Choroid plexus epithelial cell (primary cell): Measurements from ENCODE around the gene C16orf87.

ENCODE experiments used
- DNase-seq: peaks from one replicate; pipeline ENCODE4 v3.0.0-alpha.2; 2010; ENCODE audit warnings: low read depth
- H3K4me3 ChIP-seq: 2 replicates; pipeline ENCODE4 v1.5.1; 2011; ENCODE audit warnings: low read depth, mild to moderate bottlenecking, control low read depth, low read length, moderate library complexity
- CTCF ChIP-seq: conservative IDR thresholded peaks from 2 replicates; pipeline ENCODE4 v1.5.1; 2011; ENCODE audit warnings: low read depth, mild to moderate bottlenecking, control low read depth, inconsistent platforms, low read length, moderate library complexity

Gene C16orf87

DNA sequence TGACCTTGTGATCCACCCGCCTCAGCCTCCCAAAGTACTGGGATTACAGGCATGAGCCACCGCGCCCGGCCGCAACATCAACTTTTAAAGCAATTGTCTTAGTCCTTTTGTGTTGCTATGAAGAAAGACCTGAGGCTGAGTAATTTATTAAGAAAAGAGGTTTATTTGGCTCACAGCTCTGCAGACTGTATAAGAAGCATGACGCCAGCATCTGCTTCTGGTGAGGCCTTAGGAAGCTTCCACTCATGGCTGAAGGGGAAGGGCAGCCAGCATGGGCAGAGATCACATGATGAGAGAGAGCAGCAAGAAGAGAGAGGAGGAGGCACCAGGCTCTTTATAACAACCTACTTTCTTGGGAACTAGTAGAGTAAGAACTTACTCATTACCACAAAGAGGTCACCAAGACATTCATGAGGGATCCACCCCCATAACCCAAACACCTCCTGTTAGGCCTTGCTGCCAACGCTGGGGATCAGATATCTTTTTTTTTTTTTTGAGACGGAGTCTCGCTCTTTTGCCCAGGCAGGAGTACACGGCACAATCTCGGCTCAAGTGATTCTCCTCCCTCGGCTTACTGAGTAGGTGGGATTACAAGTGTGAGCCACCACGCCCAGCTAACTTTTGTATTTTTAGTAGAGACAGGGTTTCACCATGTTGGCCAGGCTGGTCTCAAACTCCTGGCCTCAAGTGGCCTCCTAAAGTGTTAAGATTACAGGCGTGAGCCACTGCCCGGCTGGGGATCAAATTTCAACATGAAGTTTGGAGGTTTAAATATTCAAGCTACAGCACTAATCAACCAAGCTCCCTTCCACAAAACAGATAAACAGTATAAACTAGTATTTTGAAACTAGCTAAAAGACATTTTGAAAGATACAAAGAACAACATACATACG, 31.8 kb upstream of the C16orf87 start:
- no peak for DNase-seq
- TF ChIP-seq CTCF, result no peak
- H3K4me3 ChIP-seq, result no peak overlapping the region

- peak; percentile 76 for DNase-seq
- TF ChIP-seq CTCF, result no peak
- no peak overlapping the region for H3K4me3 ChIP-seq
These were observed 28.8 kb upstream of the C16orf87 start for GRCh38 chr16:46859719-46860152.

GRCh38 chr16:46858151-46858550, 27.2 kb upstream of the C16orf87 start:
- no peak for TF ChIP-seq CTCF
- DNase-seq, result no peak
- no peak overlapping the region for H3K4me3 ChIP-seq

DNA sequence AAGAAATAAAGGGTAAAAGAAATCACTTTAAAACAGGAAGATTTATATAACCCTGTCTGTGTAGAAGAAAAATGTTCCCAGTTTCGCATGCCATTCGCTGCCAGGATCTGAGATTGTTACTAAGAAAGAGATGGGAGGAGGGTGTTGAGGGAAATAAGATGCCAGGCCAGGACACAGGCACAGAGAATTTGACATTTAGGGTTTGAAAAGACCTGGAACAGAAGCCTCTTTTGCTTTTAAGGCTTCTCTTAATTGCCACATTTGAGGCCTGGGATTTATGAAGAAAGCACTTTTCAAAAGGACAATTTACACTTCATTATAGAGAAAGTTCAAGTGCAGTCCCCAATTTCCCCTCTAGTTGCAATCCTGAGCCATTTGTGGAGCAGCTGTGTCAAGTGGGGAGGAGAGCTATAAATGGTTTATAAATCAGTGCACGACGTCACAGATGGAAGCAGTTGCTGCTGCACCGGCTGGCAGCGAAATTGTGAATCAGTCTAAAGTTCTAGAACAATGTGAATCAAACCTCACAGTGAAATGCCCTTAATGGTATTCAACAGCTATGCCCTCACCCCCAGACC, 26.5 kb upstream of the C16orf87 start:
- no peak overlapping the region for H3K4me3 ChIP-seq
- peak; percentile 63 for TF ChIP-seq CTCF
- peak; percentile 62 for DNase-seq

DNA sequence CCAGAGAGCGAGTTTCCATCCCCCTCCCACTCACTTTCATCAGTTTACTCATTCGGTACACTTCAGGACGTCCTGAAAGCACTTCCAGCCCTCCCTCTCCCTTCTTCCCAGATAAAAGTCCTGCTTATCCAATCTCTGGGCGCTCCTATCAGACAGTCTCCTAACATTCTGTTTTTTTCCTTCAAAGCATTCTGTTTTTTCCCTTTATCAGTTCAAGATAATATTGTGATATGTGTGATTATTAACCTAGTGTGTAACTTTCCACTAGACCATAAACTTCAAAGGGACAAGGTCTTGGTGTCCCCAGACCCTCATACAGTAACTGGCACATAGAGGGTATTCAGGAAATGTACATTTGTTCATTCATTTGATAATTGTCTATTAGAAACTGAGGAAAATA, 24.4 kb upstream of the C16orf87 start:
- no peak for DNase-seq
- no peak overlapping the region for H3K4me3 ChIP-seq

DNA sequence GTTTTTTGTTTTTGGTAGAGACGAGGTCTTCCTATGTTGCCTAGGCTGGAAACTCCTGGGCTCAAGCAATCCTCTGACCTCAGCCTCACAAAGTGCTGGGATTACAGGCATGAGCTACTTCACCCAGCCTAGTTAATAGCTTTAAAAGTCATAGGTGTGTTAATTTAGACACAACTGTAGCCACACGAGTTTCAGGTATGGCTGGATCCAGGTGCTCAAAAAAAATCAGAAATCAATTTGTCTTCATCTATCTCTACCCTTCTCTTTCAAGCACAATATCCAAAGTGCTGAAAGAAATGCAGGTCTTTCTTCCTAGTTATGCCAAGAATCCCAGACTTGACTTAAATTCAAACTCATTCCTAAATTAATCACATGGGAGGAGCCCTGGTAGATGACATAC, 23.9 kb upstream of the C16orf87 start:
- no peak for DNase-seq
- H3K4me3 ChIP-seq, result no peak overlapping the region
- TF ChIP-seq CTCF, result no peak

More for the DNA sequence above, 24.4 kb upstream of the C16orf87 start:
- no peak for TF ChIP-seq CTCF
